Suppressor macrophage (primary cell): ENCODE data around the gene TMPRSS11E.
"Not testable (repeated sequence)": the region's sequence is repeated elsewhere in the genome, so short reads cannot be mapped to it uniquely, and the experiment has no call there.

Experiments
- DNase-seq, 4 experiments: peaks; one replicate each; pipeline ENCODE4 v3.0.0-alpha.2; 2020 to 2022
- total RNA-seq, 17 experiments: gene quantifications; one replicate each; lab custom pipeline; 2026; ENCODE audit warnings: mixed read lengths in 6 of 17, inconsistent platforms in 3 of 17; lab: John Stamatoyannopoulos, UW

TMPRSS11E gene, protein sequence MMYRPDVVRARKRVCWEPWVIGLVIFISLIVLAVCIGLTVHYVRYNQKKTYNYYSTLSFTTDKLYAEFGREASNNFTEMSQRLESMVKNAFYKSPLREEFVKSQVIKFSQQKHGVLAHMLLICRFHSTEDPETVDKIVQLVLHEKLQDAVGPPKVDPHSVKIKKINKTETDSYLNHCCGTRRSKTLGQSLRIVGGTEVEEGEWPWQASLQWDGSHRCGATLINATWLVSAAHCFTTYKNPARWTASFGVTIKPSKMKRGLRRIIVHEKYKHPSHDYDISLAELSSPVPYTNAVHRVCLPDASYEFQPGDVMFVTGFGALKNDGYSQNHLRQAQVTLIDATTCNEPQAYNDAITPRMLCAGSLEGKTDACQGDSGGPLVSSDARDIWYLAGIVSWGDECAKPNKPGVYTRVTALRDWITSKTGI
- total RNA-seq: 0 to 0.99 (median 0) reads per million in 17 experiments

- no peak for DNase-seq
Measured at GRCh38 chr4:68447201-68447600, at the start of gene TMPRSS11E. Gene TMPRSS11E, plus strand, starts transcription at chr4:68447463. Its CDS starts 50 bp downstream, at chr4:68447513.

DNA sequence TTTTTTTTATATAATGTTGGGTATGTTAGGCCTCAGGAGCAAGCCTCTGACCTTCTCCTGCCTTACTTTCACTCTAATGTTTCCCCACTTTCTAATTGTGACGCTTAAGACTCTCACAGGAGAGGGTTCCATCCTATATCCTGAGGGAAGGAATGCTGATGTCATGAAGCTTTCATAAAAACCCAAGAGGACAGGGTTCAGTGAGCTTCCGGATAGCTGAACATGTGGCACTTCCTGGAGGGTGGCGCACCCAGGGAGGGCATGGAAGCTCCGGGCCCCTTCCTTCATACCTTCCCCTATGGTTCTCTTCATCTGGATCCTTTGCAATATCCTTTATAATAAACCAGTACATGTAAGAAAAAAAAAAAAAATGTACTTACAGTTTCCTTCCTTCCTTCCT is 48.0 kb upstream of the TMPRSS11E start:
- no peak for DNase-seq

- DNase-seq: no peak
Measured at GRCh38 chr4:68401231-68401630, 46.0 kb upstream of the TMPRSS11E start.

GRCh38 chr4:68404153-68404552 is 43.1 kb upstream of the TMPRSS11E start:
- DNase-seq: no peak

DNA sequence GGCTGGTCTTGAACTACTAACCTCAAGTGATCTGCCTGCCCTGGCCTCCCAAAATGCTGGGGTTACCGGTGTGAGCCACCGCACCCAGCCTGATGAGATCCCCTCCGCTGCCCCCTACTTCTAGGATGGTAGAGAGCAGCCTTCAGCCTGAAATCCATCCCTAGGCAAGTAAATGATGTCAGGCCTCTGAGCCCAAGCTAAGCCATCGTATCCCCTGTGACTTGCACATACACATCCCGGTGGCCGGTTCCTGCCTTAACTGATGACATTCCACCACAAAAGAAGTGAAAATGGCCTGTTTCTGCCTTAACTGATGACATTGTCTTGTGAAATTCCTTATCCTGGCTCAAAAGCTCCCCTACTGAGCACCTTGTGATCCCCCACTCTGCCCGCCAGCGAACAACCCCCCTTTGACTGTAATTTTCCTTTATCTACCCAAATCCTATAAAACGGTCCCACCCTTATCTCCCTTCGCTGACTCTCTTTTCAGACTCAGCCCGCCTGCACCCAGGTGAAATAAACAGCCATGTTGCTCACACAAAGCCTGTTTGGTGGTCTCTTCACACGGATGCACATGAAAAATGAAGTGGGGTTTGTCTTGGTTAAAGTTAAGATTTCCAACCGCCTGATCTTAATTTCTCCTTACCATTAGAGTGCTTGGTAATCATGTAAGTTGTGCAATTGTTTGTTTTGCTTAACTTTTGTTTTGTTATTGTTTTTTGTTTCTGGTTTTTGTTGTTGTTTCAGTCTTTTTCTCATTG is 41.4 kb upstream of the TMPRSS11E start:
- DNase-seq: not testable (repeated sequence)

DNA sequence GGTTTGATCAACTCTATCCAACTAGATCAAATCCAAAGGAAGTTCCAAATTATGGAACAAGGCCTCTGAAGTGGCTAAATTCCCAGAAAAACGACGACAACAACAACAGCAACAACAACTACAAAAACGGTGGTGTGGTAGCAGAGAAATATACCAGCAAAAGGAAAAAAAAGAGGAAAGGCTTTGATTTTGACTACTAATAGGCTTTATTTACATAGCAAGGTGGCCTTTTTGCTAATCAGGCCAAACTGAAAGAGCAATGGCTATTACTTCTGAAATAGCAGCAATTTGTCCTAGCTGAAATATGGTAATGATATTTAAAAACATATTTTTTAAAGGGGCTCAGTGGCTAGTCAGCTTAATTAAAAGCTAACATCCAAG is 40.8 kb upstream of the TMPRSS11E start:
- no peak for DNase-seq

- not testable (repeated sequence) for DNase-seq
Measured at GRCh38 chr4:68407015-68407867, 40.0 kb upstream of the TMPRSS11E start.

- DNase-seq: no peak
Measured at GRCh38 chr4:68407868-68408190, 39.4 kb upstream of the TMPRSS11E start.

- no peak for DNase-seq
Measured at GRCh38 chr4:68410149-68410548, 37.1 kb upstream of the TMPRSS11E start.

DNA sequence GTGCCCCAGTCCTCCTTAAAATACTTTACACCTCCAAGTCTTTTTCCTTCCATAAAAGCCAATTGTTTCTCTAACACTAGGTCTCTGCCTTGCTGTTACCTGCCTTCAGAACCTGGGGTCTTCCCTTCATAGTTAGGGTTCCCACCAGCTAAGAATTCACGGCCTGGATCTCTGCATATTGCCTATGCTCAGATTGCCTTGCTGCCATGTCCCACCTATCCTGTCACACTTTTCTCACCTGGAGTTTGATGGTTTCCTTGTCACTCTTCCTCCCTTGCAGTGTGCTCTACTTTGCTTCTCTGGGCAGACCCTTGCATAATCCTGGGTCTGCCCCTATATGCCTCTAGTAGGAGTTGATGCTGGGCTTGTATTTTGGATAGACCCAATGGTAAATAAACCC is 36.6 kb upstream of the TMPRSS11E start:
- no peak for DNase-seq

DNA sequence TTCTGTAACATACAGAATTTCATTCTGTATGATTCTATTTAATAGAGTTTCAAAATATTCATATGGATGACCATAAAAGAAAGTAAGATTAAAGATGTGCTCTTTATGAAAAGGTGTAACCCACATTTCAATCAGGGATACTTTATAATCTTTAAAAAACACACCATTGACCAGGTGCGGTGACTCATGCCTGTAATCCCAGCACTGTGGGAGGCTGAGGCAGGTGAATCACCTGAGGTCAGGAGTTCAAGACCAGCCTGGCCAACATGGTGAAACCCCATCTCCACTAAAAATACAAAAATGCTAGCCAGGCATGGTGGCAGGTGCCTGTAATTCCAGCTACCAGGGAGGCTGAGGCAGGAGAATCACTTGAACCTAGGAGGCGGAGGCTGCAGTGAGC is 35.2 kb upstream of the TMPRSS11E start:
- DNase-seq: not testable (repeated sequence)

DNA sequence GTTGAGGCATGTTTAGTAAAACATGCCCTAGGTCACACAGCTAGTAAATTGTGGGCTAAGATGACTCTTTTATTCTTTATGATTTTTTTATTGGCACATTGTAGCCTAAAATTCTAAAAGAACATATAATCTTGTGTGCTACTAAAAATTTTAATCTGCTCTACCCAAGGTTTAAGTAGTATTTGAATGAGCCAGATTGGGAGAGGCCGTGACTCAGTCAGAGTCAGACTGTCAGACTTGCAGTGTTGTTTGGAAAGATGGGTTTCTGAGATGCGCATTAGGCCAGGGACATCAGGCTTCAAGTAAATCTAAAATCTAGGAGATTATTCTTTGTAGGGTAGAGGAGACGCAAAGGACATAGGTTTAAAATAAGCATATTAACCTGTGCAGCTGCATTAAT is 30.7 kb upstream of the TMPRSS11E start:
- no peak for DNase-seq

GRCh38 chr4:68426516-68426915 is 20.7 kb upstream of the TMPRSS11E start:
- no peak for DNase-seq

DNA sequence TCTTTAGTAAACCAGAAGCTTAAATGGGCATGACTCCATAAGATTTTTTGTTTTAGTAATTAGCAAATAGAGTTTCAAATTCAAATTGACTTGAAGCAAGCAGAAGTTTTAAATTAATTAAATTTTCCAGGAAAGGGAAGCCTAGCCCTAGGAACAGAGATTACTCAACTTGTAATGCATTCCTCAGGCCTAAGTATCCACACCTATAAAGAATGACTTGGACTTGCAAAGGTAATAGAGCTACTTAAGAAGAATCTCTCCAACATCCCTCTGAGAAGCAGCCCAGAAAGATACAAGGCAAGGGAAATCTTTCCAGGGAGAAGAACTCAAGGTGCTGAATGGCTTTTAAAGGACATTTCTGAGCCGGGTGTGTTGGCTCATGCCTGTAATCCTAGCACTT is 16.9 kb upstream of the TMPRSS11E start:
- DNase-seq: no peak

GRCh38 chr4:68432320-68432719 is 14.9 kb upstream of the TMPRSS11E start:
- no peak for DNase-seq

- DNase-seq: no peak
Measured at GRCh38 chr4:68433582-68433981, 13.7 kb upstream of the TMPRSS11E start.

DNA sequence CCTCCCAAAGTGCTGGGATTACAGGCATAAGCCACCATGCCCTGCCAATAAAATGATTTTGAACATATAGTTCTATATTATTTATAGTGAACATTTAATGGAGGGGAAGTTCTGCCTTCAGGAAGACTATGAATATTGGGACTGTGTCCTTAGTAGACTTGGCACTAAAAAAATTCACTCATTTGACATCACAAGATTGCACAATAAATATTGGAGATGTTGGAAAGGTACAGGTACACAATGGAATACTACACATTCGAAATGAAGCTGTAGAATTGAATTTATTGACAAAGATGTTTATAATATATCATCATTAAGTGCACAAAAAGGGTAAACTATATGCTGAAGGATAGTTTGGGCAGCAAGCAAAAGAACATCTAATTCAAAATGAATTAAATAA is 13.0 kb upstream of the TMPRSS11E start:
- no peak for DNase-seq

- no peak for DNase-seq
Measured at GRCh38 chr4:68434836-68435235, 12.4 kb upstream of the TMPRSS11E start.

DNA sequence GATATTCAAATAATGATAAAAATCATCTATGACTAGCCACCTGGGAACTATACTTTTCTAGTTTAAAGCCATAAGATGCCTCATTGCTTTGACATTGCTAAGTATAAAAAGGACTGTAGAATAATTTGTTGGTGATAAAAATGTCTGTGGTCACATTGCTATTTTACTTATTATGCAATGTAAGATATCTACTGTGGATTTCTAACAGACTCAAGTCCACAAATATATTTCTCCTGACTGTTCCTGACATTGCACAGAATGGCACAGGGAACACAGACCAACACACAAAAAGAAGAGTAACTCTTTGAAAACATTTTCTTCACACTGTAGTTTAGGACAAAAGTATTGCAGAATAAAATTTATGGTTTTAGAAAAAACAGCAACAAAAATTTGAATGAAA is 2.2 kb upstream of the TMPRSS11E start:
- no peak for DNase-seq

- DNase-seq: no peak
Measured at GRCh38 chr4:68451246-68452211, 4.3 kb downstream of the TMPRSS11E start.

DNA sequence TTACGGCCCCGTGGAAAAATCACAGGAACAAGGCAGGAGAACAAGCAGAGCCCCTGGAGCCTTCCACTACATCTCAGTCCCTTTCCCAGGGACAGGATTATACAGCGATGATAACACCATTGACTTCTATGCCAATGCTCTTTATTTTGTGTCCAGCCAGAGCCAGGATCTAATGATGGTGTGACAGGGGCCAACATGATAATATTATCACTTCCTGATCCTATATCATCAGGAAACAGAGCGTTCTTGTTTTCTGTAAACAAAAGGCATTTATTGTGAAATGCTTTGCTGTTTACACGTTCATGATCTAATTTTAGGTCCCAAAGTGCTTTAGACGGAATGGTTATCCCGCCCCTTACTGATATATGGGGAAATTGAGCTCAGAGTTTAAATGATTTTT is 12.8 kb downstream of the TMPRSS11E start:
- no peak for DNase-seq

- DNase-seq: no peak
Measured at GRCh38 chr4:68461790-68462189, 14.5 kb downstream of the TMPRSS11E start.
